GM06990 (cell line): ENCODE measurements around the gene BRME1.

Source experiments
- DNase-seq: peaks from one replicate; pipeline ENCODE4 v3.0.0-alpha.2; 2011; ENCODE audit not compliant: insufficient read length; ENCODE audit errors: extremely low read depth
- H3K27me3 ChIP-seq: replicated peaks from 2 replicates; pipeline ENCODE4 v1.6.0; 2011; ENCODE audit warnings: low read length; ENCODE audit not compliant: control insufficient read depth, insufficient read depth
- H3K36me3 ChIP-seq: 2 replicates; pipeline ENCODE4 v1.5.1; 2011; ENCODE audit warnings: low read length; ENCODE audit not compliant: control insufficient read depth, insufficient read depth
- H3K4me3 ChIP-seq: replicated peaks from 2 replicates; pipeline ENCODE4 v1.5.1; 2011; ENCODE audit warnings: low read depth, mild to moderate bottlenecking, control low read depth, low read length
- CTCF ChIP-seq: IDR thresholded peaks from 2 replicates; pipeline ENCODE4 v1.5.1; 2011; ENCODE audit warnings: low read length, control low read depth, mild to moderate bottlenecking, inconsistent platforms; ENCODE audit not compliant: insufficient read depth, poor library complexity, severe bottlenecking

BRME1 gene

DNA sequence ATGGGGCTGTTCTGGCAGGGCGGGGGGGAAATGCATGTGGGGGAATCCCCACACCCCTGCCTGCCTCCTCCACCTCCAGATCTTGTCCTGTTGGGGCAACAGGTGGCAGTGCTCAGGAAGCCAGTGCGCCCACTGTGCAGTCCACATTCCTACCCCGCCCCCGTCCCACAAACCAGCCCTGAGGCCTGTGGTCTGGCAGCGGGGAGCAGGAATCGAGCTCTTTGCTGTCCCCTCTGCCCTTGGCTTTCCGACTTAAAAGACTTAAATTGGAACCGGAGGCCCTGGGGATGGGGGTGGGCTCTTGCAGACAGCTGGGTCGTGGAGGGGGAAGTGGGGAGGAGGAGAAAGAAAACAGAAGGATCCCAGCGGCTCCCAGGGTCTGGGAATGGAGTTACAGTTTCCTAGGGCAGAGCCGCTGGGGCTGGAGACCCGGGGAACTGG, 24.6 kb downstream of the BRME1 start:
- Histone ChIP-seq H3K36me3 (no peaks in the 10 kb centered on the region), H3K27me3 (no peaks in the 10 kb centered on the region), H3K4me3 (no peak overlapping the region)
- DNase-seq = no peak
- TF ChIP-seq CTCF = no peak

- DNase-seq = peak; percentile 95
- peak; percentile 99 for TF ChIP-seq CTCF
- Histone ChIP-seq H3K36me3 (no peaks in the 10 kb centered on the region), H3K27me3 (no peaks in the 10 kb centered on the region), H3K4me3 (peak overlapping the region; percentile 20)
These were observed 25.6 kb downstream of the BRME1 start for GRCh38 chr19:13880059-13881043.

DNA sequence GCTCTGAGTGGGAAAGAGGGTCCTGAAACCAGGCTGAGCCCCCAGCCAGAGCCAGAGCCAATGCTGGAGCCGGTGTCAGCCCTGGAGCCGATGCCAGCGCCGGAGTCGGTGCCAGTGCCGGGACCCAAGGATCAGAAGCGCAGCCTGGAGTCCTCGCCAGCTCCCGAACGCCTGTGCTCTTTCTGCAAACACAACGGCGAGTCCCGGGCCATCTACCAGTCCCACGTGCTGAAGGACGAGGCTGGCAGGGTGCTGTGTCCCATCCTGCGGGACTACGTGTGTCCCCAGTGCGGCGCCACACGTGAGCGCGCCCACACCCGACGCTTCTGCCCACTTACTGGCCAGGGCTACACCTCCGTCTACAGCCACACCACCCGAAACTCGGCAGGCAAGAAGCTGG, 28.6 kb downstream of the BRME1 start:
- no peak for DNase-seq
- Histone ChIP-seq H3K4me3 (no peak overlapping the region), H3K27me3 (no peaks in the 10 kb centered on the region), H3K36me3 (no peaks in the 10 kb centered on the region)
- no peak for TF ChIP-seq CTCF

DNA sequence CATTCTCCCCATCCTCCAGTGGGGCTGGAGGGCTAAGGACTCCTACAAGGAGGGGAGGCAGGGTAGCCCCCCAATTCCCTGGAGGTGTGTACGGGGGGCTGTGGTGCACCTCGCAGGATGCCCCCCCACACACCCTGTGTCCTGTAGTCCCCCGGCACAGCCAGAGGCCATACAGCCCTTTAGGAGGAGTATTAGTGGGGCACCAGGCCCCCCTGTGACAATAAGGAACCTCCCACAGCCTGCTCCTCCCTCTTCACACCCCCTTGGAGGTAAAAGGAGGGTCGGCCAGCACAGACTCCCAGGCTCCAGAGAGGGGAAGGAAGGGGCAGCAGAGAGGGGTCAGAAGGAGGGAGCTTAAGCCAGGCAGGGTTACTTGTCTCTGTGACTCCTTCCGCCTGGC, 29.1 kb downstream of the BRME1 start, which contains the start of gene NANOS3:
Gene NANOS3, plus strand, starts transcription at position 301 of the 400 bp plus-strand sequence. CDS start 115 bp downstream, outside the sequence.
- H3K4me3 ChIP-seq = no peak within 1 kb of the TSS
- H3K36me3 ChIP-seq = no peaks in the 10 kb centered on the region
- no peak for TF ChIP-seq CTCF
- H3K27me3 ChIP-seq = no peaks in the 10 kb centered on the region
- no peak for DNase-seq

DNA sequence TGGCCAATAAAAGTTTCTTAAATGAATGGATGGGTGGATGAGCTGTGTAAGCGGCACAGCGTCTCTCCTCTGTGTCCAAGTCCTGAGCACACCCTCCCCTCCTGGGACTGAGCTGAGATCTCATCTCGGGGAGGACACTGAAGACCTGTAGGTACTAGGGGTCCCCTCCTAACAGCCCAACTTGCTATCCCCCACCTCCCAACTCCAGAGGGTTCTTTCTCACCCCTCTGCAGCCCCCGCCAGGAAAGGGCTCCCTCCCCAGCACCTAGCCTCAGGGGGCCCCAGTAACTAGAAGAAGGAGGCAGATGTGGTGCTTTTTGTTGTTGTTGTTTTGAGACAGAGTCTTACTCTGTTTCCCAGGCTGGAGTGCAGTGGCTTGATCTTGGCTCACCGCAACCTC, 30.1 kb downstream of the BRME1 start:
- no peak overlapping the region for H3K4me3 ChIP-seq
- H3K27me3 ChIP-seq = no peaks in the 10 kb centered on the region
- no peak for DNase-seq
- no peaks in the 10 kb centered on the region for H3K36me3 ChIP-seq
- no peak for TF ChIP-seq CTCF
